Prostate gland (tissue), 2 donors: ENCODE data around the gene DNAH8. TPM values are rescaled to one million over a fixed set of nuclear protein-coding genes. Genes with fewer than 3 reads are reported as not detected.

Experiments
- DNase-seq: peaks from one replicate; pipeline ENCODE4 v3.0.0-alpha.2; 2019; ENCODE audit warnings: low spot score
- H3K27ac ChIP-seq, 2 donors: fragments of 200-600 bp; sonication (generic); 2 replicates each; pipeline ENCODE4 v1.5.1; 2017 to 2019
- H3K27me3 ChIP-seq: fragments of 200-600 bp; sonication (generic); replicated peaks from 2 replicates; pipeline ENCODE4 v1.5.1; 2019; ENCODE audit not compliant: insufficient read depth
- H3K36me3 ChIP-seq, 2 donors: fragments of 200-600 bp; sonication (generic); 1 replicate in 1 of 2; 2 replicates in 1 of 2; pipeline versions ENCODE4 v1.5.1 to v1.8.1; 2017 to 2019
- H3K4me1 ChIP-seq: fragments of 200-600 bp; sonication (generic); replicated peaks from 2 replicates; pipeline ENCODE4 v1.5.1; 2019
- H3K4me3 ChIP-seq, 2 donors: fragments of 200-600 bp; sonication (generic); 2 replicates each; pipeline ENCODE4 v1.5.1; 2017 to 2019
- H3K9me3 ChIP-seq: fragments of 200-600 bp; sonication (generic); 2 replicates; pipeline ENCODE4 v1.5.1; 2017
- POLR2A ChIP-seq: fragments of 450-650 bp; IDR thresholded peaks from one replicate; pipeline ENCODE4 v1.6.1; 2016; ENCODE audit warnings: antibody characterized with exemption, mild to moderate bottlenecking
- POLR2AphosphoS5 ChIP-seq: sonication (generic); formaldehyde crosslinking; IDR thresholded peaks from one replicate; pipeline ENCODE4 v1.6.1; 2017; ENCODE audit warnings: antibody characterized with exemption
- WGBS: methylation state at CpG from one replicate; pipeline ENCODE4 v1.1.5; 2018; 5-methylcytosine and 5-hydroxymethylcytosine counted together
- intact Hi-C: fragments of 100-400 bp; cut with DNase I; formaldehyde crosslinking; loops from one replicate; pipeline ENCODE4 v1.14.2; 2022
- total RNA-seq, 2 donors: library from RNA; depleted of rRNA; stranded (reverse); fragments of >200 nt; gene quantifications; one replicate each; pipeline ENCODE4 v1.1.0, GENCODE V29; 2016
- TF ChIP-seq, protein P1 (sequence below), 4 experiments: fragments of 200-600 bp in 2 of 4; fragments of 450-650 bp in 2 of 4; sonication (generic) in 2 of 4; IDR thresholded peaks; 1 replicate in 3 of 4; 2 replicates in 1 of 4; pipeline ENCODE4 v1.5.1; 2016 to 2019; ENCODE audit warnings: antibody characterized with exemption in 4 of 4, mild to moderate bottlenecking in 2 of 4, moderate library complexity in 2 of 4

DNAH8 gene
- total RNA-seq, 2 donors from 2014 or later = 0.36 to 3.6 TPM

GRCh38 chr6:38725414-38726183, 10.5 kb downstream of the DNAH8 start:
- Histone ChIP-seq H3K27me3 (no peaks in the 10 kb centered on the region), H3K36me3 (no peaks in the 10 kb centered on the region), H3K9me3 (no peaks in the 10 kb centered on the region), H3K4me1 (no peaks in the 10 kb centered on the region), H3K4me3 (no peak overlapping the region), H3K27ac (no peak overlapping the region)
- WGBS = 81% methylated on average over 4 of the region's 4 CpGs
- no peak for DNase-seq
- intact Hi-C loops = no loop called here
- TF ChIP-seq, protein P1, sequence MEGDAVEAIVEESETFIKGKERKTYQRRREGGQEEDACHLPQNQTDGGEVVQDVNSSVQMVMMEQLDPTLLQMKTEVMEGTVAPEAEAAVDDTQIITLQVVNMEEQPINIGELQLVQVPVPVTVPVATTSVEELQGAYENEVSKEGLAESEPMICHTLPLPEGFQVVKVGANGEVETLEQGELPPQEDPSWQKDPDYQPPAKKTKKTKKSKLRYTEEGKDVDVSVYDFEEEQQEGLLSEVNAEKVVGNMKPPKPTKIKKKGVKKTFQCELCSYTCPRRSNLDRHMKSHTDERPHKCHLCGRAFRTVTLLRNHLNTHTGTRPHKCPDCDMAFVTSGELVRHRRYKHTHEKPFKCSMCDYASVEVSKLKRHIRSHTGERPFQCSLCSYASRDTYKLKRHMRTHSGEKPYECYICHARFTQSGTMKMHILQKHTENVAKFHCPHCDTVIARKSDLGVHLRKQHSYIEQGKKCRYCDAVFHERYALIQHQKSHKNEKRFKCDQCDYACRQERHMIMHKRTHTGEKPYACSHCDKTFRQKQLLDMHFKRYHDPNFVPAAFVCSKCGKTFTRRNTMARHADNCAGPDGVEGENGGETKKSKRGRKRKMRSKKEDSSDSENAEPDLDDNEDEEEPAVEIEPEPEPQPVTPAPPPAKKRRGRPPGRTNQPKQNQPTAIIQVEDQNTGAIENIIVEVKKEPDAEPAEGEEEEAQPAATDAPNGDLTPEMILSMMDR (IDR thresholded peaks at IDR 0.05) = no peak
- TF ChIP-seq POLR2A (no peak), POLR2AphosphoS5 (no peak)

DNA sequence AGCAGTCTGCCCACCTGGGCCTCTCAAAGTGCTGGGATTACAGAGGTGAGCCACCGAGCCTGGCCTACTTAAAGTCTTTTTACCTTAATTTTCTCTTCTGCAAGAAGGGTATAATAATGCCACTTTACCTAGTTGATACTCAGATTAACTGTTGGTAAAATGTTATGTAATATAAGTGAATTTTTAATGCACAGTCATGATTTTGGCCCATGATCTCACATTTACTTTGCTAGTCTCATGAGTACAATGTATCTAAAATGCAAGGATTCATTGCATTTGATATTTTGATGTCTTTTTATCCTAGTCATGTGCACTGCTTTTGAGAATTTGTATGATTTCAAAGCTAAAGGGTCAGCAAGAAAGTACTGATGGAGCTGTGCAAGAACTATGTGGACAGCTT, 13.1 kb downstream of the DNAH8 start:
- intact Hi-C loops = no loop called here
- H3K4me3 ChIP-seq = no peak overlapping the region
- no peaks in the 10 kb centered on the region for H3K9me3 ChIP-seq
- H3K36me3 ChIP-seq = no peaks in the 10 kb centered on the region
- WGBS = 90% methylated on average over 1 of the region's 1 CpG
- H3K27me3 ChIP-seq = no peaks in the 10 kb centered on the region
- no peak overlapping the region for H3K27ac ChIP-seq
- no peak for DNase-seq
- TF ChIP-seq POLR2A (no peak), POLR2AphosphoS5 (no peak)
- TF ChIP-seq, protein P1 (IDR thresholded peaks at IDR 0.05) = no peak
- H3K4me1 ChIP-seq = no peaks in the 10 kb centered on the region

GRCh38 chr6:38730140-38730862, 15.2 kb downstream of the DNAH8 start:
- 24% methylated on average over 4 of the region's 4 CpGs for WGBS
- H3K36me3 ChIP-seq = no peaks in the 10 kb centered on the region
- TF ChIP-seq POLR2AphosphoS5 (peak; percentile 86), POLR2A (no peak)
- H3K9me3 ChIP-seq = no peaks in the 10 kb centered on the region
- no peak overlapping the region for H3K4me3 ChIP-seq
- H3K4me1 ChIP-seq = no peaks in the 10 kb centered on the region
- peak; percentile 28 for DNase-seq
- H3K27me3 ChIP-seq = no peaks in the 10 kb centered on the region
- intact Hi-C loops = no loop called here
- H3K27ac ChIP-seq = peak overlapping the region in 1 of 2 donors; percentile 48

DNA sequence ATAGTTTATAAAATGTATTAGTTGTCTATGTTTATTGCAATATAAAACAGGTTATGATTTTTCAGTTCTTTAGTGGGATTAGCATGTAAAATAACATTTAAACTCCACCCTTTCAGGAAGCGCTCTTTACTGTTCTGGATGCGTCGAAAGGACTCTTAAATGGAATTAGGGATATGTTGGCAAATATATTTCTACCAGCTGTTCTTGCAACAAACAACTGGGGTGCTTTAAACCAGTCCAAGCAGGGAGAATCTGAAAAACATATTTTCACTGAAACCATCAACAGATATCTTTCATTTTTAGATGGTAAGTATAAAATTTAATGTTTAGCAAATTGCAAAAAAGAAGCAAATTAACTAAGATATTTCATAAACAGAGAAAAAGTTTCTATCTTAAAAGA, 21.8 kb downstream of the DNAH8 start:
- DNase-seq = no peak
- Histone ChIP-seq H3K27me3 (no peaks in the 10 kb centered on the region), H3K36me3 (no peaks in the 10 kb centered on the region), H3K27ac (no peak overlapping the region), H3K9me3 (no peaks in the 10 kb centered on the region), H3K4me1 (no peaks in the 10 kb centered on the region), H3K4me3 (no peak overlapping the region)
- TF ChIP-seq POLR2A (no peak), POLR2AphosphoS5 (no peak)
- TF ChIP-seq, protein P1 (IDR thresholded peaks at IDR 0.05) = no peak
- WGBS = 75% methylated on average over 3 of the region's 3 CpGs
- intact Hi-C loops = no loop called here

DNA sequence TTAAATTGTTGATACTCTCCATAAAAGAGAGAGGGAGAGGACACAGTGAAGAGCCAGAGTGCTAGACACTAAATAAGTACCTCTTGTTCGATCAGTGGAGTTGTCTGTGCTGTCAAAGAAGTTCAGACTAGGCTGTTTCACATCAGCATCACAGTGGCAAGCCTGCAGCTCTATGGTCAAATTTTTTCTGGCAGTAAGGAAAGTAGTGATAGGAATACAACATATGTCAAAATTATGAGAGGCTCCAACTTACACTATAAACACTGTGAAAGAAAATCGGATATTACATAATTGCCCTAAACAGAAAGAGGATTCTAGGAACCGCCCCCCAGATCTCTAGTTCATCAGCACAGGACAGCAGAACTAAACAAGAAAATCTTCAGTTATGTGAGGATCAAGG, 23.1 kb downstream of the DNAH8 start:
- intact Hi-C loops = no loop called here
- DNase-seq = no peak
- Histone ChIP-seq H3K36me3 (no peaks in the 10 kb centered on the region), H3K4me3 (no peak overlapping the region), H3K27me3 (no peaks in the 10 kb centered on the region), H3K9me3 (no peaks in the 10 kb centered on the region), H3K4me1 (no peaks in the 10 kb centered on the region), H3K27ac (no peak overlapping the region)
- 48% methylated on average over 3 of the region's 3 CpGs for WGBS
- TF ChIP-seq, protein P1 (IDR thresholded peaks at IDR 0.05) = no peak
- TF ChIP-seq POLR2AphosphoS5 (no peak), POLR2A (no peak)
